COR-L47 (cell line): ENCODE data around the gene COL6A2.
A peak's percentile ranks its signal among the peaks of the same experiment; 100 is the strongest.
"Not testable (repeated sequence)": the region's sequence is repeated elsewhere in the genome, so short reads cannot be mapped to it uniquely, and the experiment has no call there.

Experiments
- DNase-seq: peaks from one replicate; lab custom pipeline; 2025; lab: John Stamatoyannopoulos, UW

COL6A2 gene

DNA sequence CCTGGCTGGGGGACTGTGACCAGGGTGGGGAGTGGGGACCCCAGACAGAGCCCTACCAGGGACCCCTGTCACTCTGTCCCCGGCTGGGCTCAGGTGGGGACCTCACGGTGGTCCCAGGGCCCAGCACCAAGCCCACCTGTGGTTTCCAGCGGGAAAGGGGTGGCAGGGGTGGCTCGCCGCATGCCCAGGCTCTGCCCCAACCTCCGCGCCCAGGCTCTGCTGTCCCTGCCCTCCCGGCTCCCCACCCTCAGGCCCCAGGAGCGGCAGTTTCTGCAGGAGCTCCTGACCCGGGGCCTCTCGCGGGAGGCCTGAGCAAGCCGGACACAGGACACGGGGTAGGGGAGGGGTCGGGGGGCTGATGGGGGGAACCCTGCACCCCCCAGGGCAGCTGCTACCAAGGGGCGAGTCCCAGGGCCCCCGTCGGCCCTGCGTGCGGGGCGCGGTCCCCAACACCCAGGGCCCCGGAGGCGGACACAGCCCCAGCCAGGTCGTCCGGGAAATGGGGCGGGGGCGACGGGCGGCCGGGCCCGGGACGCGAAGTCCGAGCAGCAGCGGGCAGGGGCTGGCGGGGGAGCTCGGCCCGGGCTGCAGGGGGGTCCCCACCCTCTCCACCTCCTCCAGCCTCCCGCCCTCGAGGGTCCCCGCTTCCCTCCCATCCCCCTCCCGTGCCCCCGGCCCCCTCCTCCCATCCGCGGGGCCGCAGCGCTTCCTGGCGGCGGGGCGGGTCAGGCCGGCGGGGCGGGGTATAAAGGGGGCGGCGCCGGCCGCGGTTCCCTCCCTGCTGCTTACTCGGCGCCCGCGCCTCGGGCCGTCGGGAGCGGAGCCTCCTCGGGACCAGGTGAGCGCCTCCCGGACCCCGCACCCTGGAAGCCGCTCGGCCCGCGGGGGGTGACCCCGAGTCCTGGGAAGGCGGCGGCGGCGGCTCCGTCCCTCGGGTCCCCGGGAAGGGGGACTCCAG is at the start of gene COL6A2:
Gene COL6A2, plus strand, starts transcription at position 777 of the 958 bp plus-strand sequence.
- DNase-seq: no peak

GRCh38 chr21:46048926-46049889 is 48.7 kb upstream of the COL6A2 start:
- DNase-seq: peak; percentile 62

GRCh38 chr21:46049890-46050667 is 47.8 kb upstream of the COL6A2 start:
- no peak for DNase-seq

GRCh38 chr21:46050668-46051378 is 47.1 kb upstream of the COL6A2 start:
- no peak for DNase-seq

GRCh38 chr21:46051379-46051770 is 46.5 kb upstream of the COL6A2 start:
- DNase-seq: no peak

GRCh38 chr21:46051821-46052675 is 45.9 kb upstream of the COL6A2 start:
- no peak for DNase-seq

DNA sequence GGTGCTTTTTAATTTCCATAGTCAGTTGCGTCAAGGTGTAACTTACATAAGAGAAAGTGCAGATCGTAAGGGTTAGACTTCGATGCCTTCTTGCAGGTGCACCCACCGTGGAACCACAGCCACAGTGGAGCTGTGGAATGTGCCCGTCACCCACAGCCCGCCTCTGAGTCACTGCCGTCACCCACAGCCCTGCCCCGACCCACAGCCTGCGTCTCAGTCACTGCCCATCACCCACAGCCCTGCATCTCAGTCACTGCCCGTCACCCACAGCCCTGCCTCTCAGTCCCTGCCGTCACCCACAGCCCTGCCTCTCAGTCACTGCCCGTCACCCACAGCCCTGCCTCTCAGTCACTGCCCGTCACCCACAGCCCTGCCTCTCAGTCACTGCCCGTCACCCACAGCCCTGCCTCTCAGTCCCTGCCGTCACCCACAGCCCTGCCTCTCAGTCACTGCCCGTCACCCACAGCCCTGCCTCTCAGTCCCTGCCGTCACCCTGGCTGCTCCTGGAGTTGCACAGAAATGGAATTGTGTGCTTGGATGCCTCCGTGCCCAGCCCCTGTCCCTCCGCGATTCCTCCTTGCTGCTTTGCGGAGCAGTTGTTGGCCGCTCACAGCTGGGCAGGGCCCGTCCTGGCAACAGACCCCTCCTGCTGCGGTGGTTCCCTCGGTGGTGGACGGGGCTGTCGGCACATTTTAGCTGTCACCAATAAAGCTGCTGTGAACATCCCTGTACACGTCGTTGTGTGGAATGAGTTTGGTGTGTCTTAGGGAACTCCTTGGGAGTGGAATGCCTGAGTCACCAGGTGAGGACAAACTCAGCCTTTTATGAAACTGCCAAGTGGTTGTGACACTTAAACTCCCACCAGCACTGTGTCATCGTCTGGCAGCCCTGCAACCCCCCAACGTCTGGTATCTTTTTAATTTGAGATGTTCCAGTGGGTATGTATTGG is 44.9 kb upstream of the COL6A2 start:
- DNase-seq: no peak

DNA sequence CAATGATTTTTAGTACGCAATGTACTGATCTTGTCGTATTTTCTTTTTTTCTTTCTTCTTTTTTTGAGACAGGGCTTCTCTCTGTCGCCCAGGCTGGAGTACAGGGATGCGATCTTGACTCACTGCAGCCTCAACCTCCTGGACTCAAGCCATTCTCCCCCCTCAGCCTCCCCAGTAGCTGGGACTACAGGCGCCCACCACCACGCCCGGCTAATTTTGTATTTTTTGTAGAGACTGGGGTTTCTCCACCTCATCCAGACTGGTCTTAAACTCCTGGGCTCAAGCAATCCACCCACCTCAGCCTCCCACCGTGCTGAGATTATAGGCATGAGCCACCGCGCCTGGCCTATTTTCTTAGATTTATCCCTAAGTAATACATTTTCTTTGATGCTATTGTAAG is 43.9 kb upstream of the COL6A2 start:
- no peak for DNase-seq

DNA sequence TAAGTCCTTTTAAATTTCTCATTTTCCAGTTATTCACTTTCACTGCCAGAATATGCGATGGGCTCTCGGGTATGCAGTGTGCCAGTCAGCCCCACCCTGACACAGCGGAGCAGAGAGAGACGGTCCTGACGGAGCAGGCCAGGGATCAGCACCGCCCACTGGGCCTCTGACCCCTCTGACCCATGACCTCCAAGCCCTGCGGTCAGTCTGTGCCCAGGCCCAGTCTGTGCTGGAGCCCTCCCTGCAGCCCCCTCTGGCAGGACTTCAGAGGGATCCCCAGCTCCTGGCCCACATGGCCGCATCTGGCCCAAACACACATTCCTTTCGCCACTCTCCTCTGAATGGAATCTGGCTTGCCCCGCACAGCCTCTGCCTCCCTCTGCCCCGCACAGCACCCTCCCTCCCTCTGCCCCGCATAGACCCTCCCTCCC is 43.4 kb upstream of the COL6A2 start:
- DNase-seq: no peak

DNA sequence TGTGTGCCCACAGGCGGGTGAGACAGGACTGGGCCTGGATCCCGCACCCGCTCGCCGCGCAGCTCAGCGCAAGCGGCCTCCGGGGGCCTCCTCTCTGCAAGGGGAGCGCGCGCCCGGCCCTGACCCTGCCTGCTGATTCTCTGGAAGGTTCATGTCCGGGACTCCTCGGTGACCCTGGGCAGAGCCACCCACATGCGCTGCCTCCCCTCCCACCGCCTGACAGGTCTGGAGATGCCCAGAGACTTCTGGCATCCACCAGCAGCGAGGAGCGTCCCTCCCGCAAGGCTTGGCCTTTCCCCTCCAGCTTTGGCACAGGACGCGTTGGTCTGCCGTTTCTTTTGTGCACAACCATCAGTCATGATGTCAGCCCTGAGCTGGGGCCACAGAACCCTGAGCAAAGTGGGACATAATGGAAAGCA is 42.0 kb upstream of the COL6A2 start:
- no peak for DNase-seq

DNA sequence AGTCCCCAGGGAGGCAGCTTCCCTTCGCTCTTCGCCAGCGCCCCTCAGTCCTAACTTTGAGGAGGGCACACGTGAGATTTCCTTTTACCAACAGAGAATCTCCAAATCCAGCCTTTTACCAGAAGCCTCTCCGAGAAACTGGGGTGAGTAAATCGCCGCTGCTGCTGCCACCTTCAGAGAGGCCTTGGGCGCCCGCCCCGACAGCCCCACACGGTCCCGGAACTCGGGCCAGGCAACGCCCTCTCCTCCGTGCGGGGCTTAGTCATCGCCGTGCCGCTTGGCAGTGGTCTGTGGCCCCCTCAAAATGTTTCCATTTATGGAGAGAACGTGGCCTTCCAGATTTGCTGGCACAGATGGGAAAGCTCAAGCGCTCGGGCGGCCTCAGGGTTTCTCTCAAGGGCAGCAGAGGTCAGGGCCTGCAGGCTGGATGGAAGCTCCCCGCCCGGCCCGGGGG is 41.4 kb upstream of the COL6A2 start:
- no peak for DNase-seq

- no peak for DNase-seq
Measured at GRCh38 chr21:46057111-46057709, 40.7 kb upstream of the COL6A2 start.

- DNase-seq: no peak
Measured at GRCh38 chr21:46057710-46058241, 40.1 kb upstream of the COL6A2 start.

GRCh38 chr21:46058431-46059145 is 39.3 kb upstream of the COL6A2 start:
- no peak for DNase-seq

- no peak for DNase-seq
Measured at GRCh38 chr21:46059195-46059594, 38.7 kb upstream of the COL6A2 start.

DNA sequence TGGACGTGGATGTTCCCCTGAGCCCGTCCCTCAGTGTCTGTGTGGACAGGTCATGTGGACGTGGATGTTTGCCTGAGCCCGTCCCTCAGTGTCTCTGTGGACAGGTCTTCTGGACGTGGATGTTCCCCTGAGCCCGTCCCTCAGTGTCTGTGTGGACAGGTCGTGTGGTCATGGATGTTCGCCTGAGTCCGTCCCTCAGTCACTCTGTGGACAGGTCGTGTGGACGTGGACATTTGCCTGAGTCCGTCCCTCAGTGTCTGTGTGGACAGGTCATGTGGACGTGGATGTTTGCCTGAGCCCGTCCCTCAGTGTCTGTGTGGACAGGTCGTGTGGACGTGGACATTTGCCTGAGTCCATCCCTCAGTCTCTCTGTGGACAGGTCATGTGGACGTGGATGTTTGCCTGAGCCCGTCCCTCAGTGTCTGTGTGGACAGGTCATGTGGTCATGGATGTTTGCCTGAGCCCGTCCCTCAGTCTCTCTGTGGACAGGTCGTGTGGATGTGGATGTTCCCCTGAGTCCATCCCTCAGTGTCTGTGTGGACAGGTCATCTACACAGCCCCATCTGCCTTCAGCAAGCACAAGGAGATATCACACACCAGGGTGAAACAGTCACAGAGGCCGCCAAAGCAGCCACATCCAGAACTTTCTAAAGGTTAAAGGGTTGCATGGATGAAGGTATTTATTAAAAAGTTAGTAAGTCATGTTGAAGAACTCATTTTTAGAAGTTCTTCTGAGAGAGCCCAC is 38.0 kb upstream of the COL6A2 start:
- DNase-seq: not testable (repeated sequence)

DNA sequence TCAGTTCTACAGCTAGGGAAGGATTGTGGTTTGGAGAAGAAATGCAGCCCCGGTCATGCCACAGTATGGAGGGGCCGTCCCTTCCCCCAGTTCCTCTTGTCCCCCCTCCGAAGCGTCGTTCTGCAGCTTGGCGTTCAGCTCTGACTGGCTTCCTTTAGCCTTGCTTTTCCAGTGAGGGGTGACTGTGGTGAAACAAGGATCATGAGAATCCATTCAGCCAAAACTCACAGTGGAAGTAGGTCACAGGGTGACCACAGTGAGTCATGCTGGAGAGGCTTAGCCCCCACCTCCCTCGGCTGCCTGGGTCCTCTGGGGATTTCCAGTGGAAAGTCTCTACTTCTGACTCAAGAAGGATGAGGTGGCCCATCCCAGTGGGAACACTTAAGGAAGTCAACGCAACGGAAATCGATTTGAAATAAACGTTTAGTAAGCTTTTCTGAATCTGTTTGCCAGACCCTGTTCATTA is 37.3 kb upstream of the COL6A2 start:
- DNase-seq: no peak
